MM.1S (cell line): ENCODE measurements around the gene WDFY4.

Experiments
- EZH2phosphoT487 ChIP-seq: fragments of 300-600 bp; sonication (generic); IDR thresholded peaks from 2 replicates; pipeline ENCODE4 v1.6.1; 2018; ENCODE audit warnings: antibody characterized with exemption, low read length
- TF ChIP-seq, protein P1 (sequence below): fragments of 300-600 bp; sonication (generic); IDR thresholded peaks from 2 replicates; pipeline ENCODE4 v1.5.1; 2016; ENCODE audit warnings: antibody characterized with exemption, low read length, mixed read lengths

DNA sequence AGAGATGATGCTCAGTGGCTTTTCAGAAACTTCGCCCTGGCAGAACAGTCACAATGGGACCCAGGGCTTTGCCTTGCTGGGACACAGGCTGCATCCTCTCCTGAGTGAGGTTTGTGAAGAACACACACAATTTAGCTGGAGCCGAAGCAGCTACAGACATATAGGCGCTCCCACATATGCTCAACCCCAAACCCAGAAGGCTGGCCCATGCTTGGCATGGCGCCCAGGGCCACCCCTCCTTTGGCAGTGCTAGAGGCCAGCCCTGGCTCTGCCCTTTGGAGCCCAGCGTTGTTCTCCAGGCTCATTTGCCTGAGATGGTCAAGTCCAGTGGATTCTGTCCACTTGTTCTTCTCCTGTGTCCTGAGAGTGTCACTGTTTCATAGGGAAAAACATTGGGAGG lies 94.4 kb downstream of the WDFY4 start:
- TF ChIP-seq, protein P1, sequence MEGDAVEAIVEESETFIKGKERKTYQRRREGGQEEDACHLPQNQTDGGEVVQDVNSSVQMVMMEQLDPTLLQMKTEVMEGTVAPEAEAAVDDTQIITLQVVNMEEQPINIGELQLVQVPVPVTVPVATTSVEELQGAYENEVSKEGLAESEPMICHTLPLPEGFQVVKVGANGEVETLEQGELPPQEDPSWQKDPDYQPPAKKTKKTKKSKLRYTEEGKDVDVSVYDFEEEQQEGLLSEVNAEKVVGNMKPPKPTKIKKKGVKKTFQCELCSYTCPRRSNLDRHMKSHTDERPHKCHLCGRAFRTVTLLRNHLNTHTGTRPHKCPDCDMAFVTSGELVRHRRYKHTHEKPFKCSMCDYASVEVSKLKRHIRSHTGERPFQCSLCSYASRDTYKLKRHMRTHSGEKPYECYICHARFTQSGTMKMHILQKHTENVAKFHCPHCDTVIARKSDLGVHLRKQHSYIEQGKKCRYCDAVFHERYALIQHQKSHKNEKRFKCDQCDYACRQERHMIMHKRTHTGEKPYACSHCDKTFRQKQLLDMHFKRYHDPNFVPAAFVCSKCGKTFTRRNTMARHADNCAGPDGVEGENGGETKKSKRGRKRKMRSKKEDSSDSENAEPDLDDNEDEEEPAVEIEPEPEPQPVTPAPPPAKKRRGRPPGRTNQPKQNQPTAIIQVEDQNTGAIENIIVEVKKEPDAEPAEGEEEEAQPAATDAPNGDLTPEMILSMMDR, result no peak
- TF ChIP-seq EZH2phosphoT487, result no peak
